ENCODE results near the gene ZDHHC19. TPM values are rescaled to one million over a fixed set of nuclear protein-coding genes. Genes with fewer than 3 reads are reported as not detected.

The ZDHHC19 gene
- polyA plus RNA-seq, 1 donor from 2014 or later = 3.8 TPM

- Histone ChIP-seq H3K4me2 (ENCODE audit: low read length) (no peak overlapping the region), H3K9me3 (ENCODE audit: low read length) (no peaks in the 10 kb centered on the region), H3K9ac (ENCODE audit: low read length) (no peak overlapping the region), H3K27ac (ENCODE audit: low read length) (no peak overlapping the region), H3K9me2 (ENCODE audit: insufficient read depth, low read length) (no peaks in the 10 kb centered on the region), H3K79me2 (replicated peaks; ENCODE audit: insufficient read depth, low read length) (no peaks in the 10 kb centered on the region), H3K36me3 (ENCODE audit: insufficient read depth, low read length) (no peaks in the 10 kb centered on the region), H2AFZ (ENCODE audit: low read depth, low read length) (no peak overlapping the region), H3K27me3 (ENCODE audit: insufficient read depth, low read depth, low read length) (no peaks in the 10 kb centered on the region), H4K20me1 (ENCODE audit: insufficient read depth) (no peaks in the 10 kb centered on the region), H3F3A (ENCODE audit: insufficient read depth, low read length, poor library complexity, severe bottlenecking) (no peaks in the 10 kb centered on the region), H3K4me3 (ENCODE audit: low read length) (no peak overlapping the region)
- TF ChIP-seq EZH2 (IDR thresholded peaks at IDR 0.05; ENCODE audit: borderline replicate concordance, insufficient read depth, low read length, poor library complexity, severe bottlenecking) (no peak), RAD21 (conservative IDR thresholded peaks at IDR 0.05) (no peak), EP300 (conservative IDR thresholded peaks at IDR 0.05; ENCODE audit: poor library complexity, severe bottlenecking) (no peak), POLR2AphosphoS5 (IDR thresholded peaks at IDR 0.05) (no peak), SMC3 (conservative IDR thresholded peaks at IDR 0.05; ENCODE audit: poor library complexity) (no peak), TAF1 (IDR thresholded peaks at IDR 0.05; ENCODE audit: low read depth) (no peak), REST (IDR thresholded peaks at IDR 0.05; ENCODE audit: borderline replicate concordance) (no peak), MXI1 (conservative IDR thresholded peaks at IDR 0.05; ENCODE audit: poor library complexity, severe bottlenecking) (no peak)
- TF ChIP-seq, protein P1, sequence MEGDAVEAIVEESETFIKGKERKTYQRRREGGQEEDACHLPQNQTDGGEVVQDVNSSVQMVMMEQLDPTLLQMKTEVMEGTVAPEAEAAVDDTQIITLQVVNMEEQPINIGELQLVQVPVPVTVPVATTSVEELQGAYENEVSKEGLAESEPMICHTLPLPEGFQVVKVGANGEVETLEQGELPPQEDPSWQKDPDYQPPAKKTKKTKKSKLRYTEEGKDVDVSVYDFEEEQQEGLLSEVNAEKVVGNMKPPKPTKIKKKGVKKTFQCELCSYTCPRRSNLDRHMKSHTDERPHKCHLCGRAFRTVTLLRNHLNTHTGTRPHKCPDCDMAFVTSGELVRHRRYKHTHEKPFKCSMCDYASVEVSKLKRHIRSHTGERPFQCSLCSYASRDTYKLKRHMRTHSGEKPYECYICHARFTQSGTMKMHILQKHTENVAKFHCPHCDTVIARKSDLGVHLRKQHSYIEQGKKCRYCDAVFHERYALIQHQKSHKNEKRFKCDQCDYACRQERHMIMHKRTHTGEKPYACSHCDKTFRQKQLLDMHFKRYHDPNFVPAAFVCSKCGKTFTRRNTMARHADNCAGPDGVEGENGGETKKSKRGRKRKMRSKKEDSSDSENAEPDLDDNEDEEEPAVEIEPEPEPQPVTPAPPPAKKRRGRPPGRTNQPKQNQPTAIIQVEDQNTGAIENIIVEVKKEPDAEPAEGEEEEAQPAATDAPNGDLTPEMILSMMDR (IDR thresholded peaks at IDR 0.05; ENCODE audit: poor library complexity, severe bottlenecking) = no peak
Measured at GRCh38 chr3:196225086-196225485, 13.9 kb upstream of the ZDHHC19 start.

- no peaks in the 10 kb centered on the region for H4K20me1 ChIP-seq (ENCODE audit: insufficient read depth)
- H3K9me2 ChIP-seq (ENCODE audit: insufficient read depth, low read length) = no peaks in the 10 kb centered on the region
- H3F3A ChIP-seq (ENCODE audit: insufficient read depth, low read length, poor library complexity, severe bottlenecking) = no peaks in the 10 kb centered on the region
- no peaks in the 10 kb centered on the region for H3K36me3 ChIP-seq (ENCODE audit: insufficient read depth, low read length)
- no peak overlapping the region for H2AFZ ChIP-seq (ENCODE audit: low read depth, low read length)
- no peaks in the 10 kb centered on the region for H3K9me3 ChIP-seq (ENCODE audit: low read length)
- H3K27ac ChIP-seq (ENCODE audit: low read length) = no peak overlapping the region
- H3K27me3 ChIP-seq (ENCODE audit: insufficient read depth, low read depth, low read length) = no peaks in the 10 kb centered on the region
- H3K9ac ChIP-seq (ENCODE audit: low read length) = no peak overlapping the region
- H3K4me2 ChIP-seq (ENCODE audit: low read length) = no peak overlapping the region
- no peak overlapping the region for H3K4me3 ChIP-seq (ENCODE audit: low read length)
- H3K79me2 ChIP-seq (replicated peaks; ENCODE audit: insufficient read depth, low read length) = no peaks in the 10 kb centered on the region
- no peak for TF ChIP-seq TAF1 (IDR thresholded peaks at IDR 0.05; ENCODE audit: low read depth)
- TF ChIP-seq, protein P1 (IDR thresholded peaks at IDR 0.05; ENCODE audit: poor library complexity, severe bottlenecking) = no peak
- TF ChIP-seq SMC3 (conservative IDR thresholded peaks at IDR 0.05; ENCODE audit: poor library complexity) = no peak
- TF ChIP-seq RAD21 (conservative IDR thresholded peaks at IDR 0.05) = no peak
- TF ChIP-seq EZH2 (IDR thresholded peaks at IDR 0.05; ENCODE audit: borderline replicate concordance, insufficient read depth, low read length, poor library complexity, severe bottlenecking) = no peak
- TF ChIP-seq MXI1 (conservative IDR thresholded peaks at IDR 0.05; ENCODE audit: poor library complexity, severe bottlenecking) = no peak
- TF ChIP-seq REST (IDR thresholded peaks at IDR 0.05; ENCODE audit: borderline replicate concordance) = no peak
- TF ChIP-seq EP300 (conservative IDR thresholded peaks at IDR 0.05; ENCODE audit: poor library complexity, severe bottlenecking) = no peak
- TF ChIP-seq POLR2AphosphoS5 (IDR thresholded peaks at IDR 0.05) = no peak
Measured at GRCh38 chr3:196222876-196223595, 11.8 kb upstream of the ZDHHC19 start.
